A549 (cell line): ENCODE measurements around the gene AXDND1.

Experiments used
- CBX8 ChIP-seq: fragments of 200-600 bp; sonication (generic); IDR thresholded peaks from 2 replicates; pipeline ENCODE4 v1.6.1; 2016
- CTCF ChIP-seq: fragments of >200 bp; sonication (Bioruptor Twin); formaldehyde crosslinking; IDR thresholded peaks from 3 replicates; pipeline ENCODE4 v1.5.1; 2016
- ESRRA ChIP-seq: fragments of 150-350 bp; IDR thresholded peaks from 2 replicates; pipeline ENCODE4 v1.6.1; 2014; ENCODE audit warnings: mild to moderate bottlenecking, low read length, borderline replicate concordance
- HDAC2 ChIP-seq: fragments of 200-600 bp; sonication (generic); IDR thresholded peaks from 2 replicates; pipeline ENCODE4 v1.6.1; 2016
- JUN ChIP-seq, 2 experiments: fragments of >200 bp; sonication (Bioruptor Twin); formaldehyde crosslinking; IDR thresholded peaks; 2 replicates in 1 of 2; 3 replicates in 1 of 2; pipeline ENCODE4 v1.6.1; 2016 to 2017
- JUNB ChIP-seq: fragments of >200 bp; sonication (Bioruptor Twin); formaldehyde crosslinking; IDR thresholded peaks from 2 replicates; pipeline ENCODE4 v1.6.1; 2016
- KDM1A ChIP-seq: fragments of 200-600 bp; sonication (generic); IDR thresholded peaks from 2 replicates; pipeline ENCODE4 v1.6.1; 2016; ENCODE audit warnings: low read depth, mild to moderate bottlenecking
- KDM5A ChIP-seq: fragments of 200-600 bp; sonication (generic); IDR thresholded peaks from 2 replicates; pipeline ENCODE4 v1.6.1; 2016; ENCODE audit warnings: antibody characterized with exemption, mild to moderate bottlenecking
- MAX ChIP-seq: IDR thresholded peaks from 2 replicates; pipeline ENCODE4 v1.6.1; 2012
- MAZ ChIP-seq: fragments of 150-350 bp; IDR thresholded peaks from 2 replicates; pipeline ENCODE4 v1.6.1; 2014; ENCODE audit warnings: antibody characterized with exemption, low read depth, low read length, borderline replicate concordance
- POLR2A ChIP-seq: IDR thresholded peaks from 2 replicates; pipeline ENCODE4 v1.6.1; 2012; ENCODE audit warnings: mild to moderate bottlenecking, low read length
- RAD21 ChIP-seq, 2 experiments: fragments of >200 bp in 1 of 2; sonication (Bioruptor Twin) in 1 of 2; formaldehyde crosslinking in 1 of 2; IDR thresholded peaks in 1 of 2; conservative IDR thresholded peaks in 1 of 2; 2 replicates in 1 of 2; 3 replicates in 1 of 2; pipeline ENCODE4 v1.6.1; 2012 to 2018; ENCODE audit warnings: inconsistent platforms in 1 of 2
- RCOR1 ChIP-seq: fragments of 150-350 bp; IDR thresholded peaks from 2 replicates; pipeline ENCODE4 v1.6.1; 2014; ENCODE audit warnings: antibody characterized with exemption, low read length, low read depth
- SMC3 ChIP-seq: fragments of >200 bp; sonication (Bioruptor Twin); formaldehyde crosslinking; IDR thresholded peaks from 3 replicates; pipeline ENCODE4 v1.6.1; 2018; ENCODE audit warnings: inconsistent platforms

- TF ChIP-seq POLR2A (no peak), JUNB (no peak), CTCF (no peak), HDAC2 (no peak), MAX (no peak), RAD21 (conservative IDR thresholded peaks at IDR 0.05 in 1 of 2, IDR thresholded peaks at IDR 0.05 in 1 of 2) (no peak), RCOR1 (no peak), JUN (IDR thresholded peaks at IDR 0.05) (no peak), CBX8 (no peak), MAZ (no peak), KDM5A (no peak), ESRRA (no peak), KDM1A (no peak), SMC3 (no peak)
Observed at GRCh38 chr1:179384027-179384426, 18.3 kb downstream of the AXDND1 start.
